K562 (cell line): ENCODE data around the gene SERPINA12. TPM values are rescaled to one million over a fixed set of nuclear protein-coding genes. Genes with fewer than 3 reads are reported as not detected.

Source experiments
- ATAC-seq: fragments of 200-7000 bp; cut with Tn5 transposase; 3 replicates; pipeline ENCODE4 v1.9.1; 2020; ENCODE audit warnings: moderate library complexity
- BruUV-seq: library from RNA; stranded (reverse); fragments of 400-500 nt; replicated peaks from 2 replicates; lab custom pipeline; 2021; lab: Mats Ljungman, UMichigan
- CTCF ChIA-PET: fragments of 300-600 bp; formaldehyde crosslinking; extraction: SDS; loops from one replicate; lab custom pipeline; 2021; ENCODE audit warnings: low intra/inter-chr PET ratio; lab: Yijun Ruan, JAX
- POLR2A ChIA-PET: fragments of 300-600, 350-650 bp; sonication (Branson Sonifier 250); formaldehyde crosslinking; extraction: SDS; loops from one replicate; lab custom pipeline; 2021; ENCODE audit warnings: antibody characterized with exemption, inconsistent platforms; lab: Yijun Ruan, JAX
- DNase-seq, 4 experiments: peaks; one replicate each; pipeline versions ENCODE4 v3.0.0 to v3.0.0-alpha.2; 2011 to 2018; ENCODE audit warnings: low spot score in 3 of 4, mixed read lengths in 3 of 4; ENCODE audit errors: extremely low read depth in 1 of 4
- FAIRE-seq: peaks from 2 replicates; lab custom pipeline; 2011; peaks lifted over from hg19 to GRCh38; lab: Jason Lieb, UNC
- H2AFZ ChIP-seq: 2 replicates; pipeline ENCODE4 v1.6.0; 2011; ENCODE audit warnings: low read depth, low read length, control low read depth, inconsistent platforms
- H3K27ac ChIP-seq: fragments of 200-600 bp; 3 replicates; pipeline ENCODE4 v1.8.0; 2011; ENCODE audit warnings: low read depth, mild to moderate bottlenecking, control low read depth, inconsistent platforms, low read length, moderate library complexity, mixed read lengths; ENCODE audit errors: extremely low read depth
- H3K27me3 ChIP-seq, 2 experiments: fragments of 300-600 bp in 1 of 2; 2 replicates in 1 of 2; 3 replicates in 1 of 2; pipeline versions ENCODE4 v1.6.0 to v1.8.0; 2011; ENCODE audit warnings: inconsistent platforms in 2 of 2, low read length in 2 of 2, mild to moderate bottlenecking in 1 of 2, mixed read lengths in 1 of 2, moderate library complexity in 1 of 2; ENCODE audit not compliant: control insufficient read depth in 2 of 2, insufficient read depth in 2 of 2
- H3K36me3 ChIP-seq: fragments of 300-600 bp; 3 replicates; pipeline ENCODE4 v1.8.0; 2011; ENCODE audit warnings: mild to moderate bottlenecking, low read length, inconsistent platforms; ENCODE audit not compliant: control insufficient read depth, insufficient read depth
- H3K4me1 ChIP-seq, 2 experiments: fragments of 200-600 bp in 1 of 2; replicated peaks in 1 of 2; 2 replicates in 1 of 2; 3 replicates in 1 of 2; pipeline versions ENCODE4 v1.5.1 to v1.8.0; 2011; ENCODE audit warnings: inconsistent platforms in 2 of 2, low read length in 2 of 2, mild to moderate bottlenecking in 1 of 2, mixed read lengths in 1 of 2, moderate library complexity in 1 of 2; ENCODE audit not compliant: control insufficient read depth in 2 of 2, insufficient read depth in 2 of 2
- H3K4me2 ChIP-seq: 2 replicates; pipeline ENCODE4 v1.6.1; 2011; ENCODE audit warnings: low read length, control low read depth, inconsistent platforms, mixed read lengths; ENCODE audit not compliant: insufficient read depth
- H3K4me3 ChIP-seq: fragments of 200-600 bp; sonication (generic), shearing (Covaris generic); 2 replicates; pipeline ENCODE4 v1.5.1; 2016; ENCODE audit warnings: control low read depth, inconsistent platforms
- H3K79me2 ChIP-seq: fragments of 200-600 bp; 3 replicates; pipeline ENCODE4 v1.8.0; 2011; ENCODE audit warnings: low read length, inconsistent platforms; ENCODE audit not compliant: control insufficient read depth, insufficient read depth
- H3K9ac ChIP-seq, 2 experiments: 2 replicates each; pipeline versions ENCODE4 v1.6.0 to v1.6.1; 2011; ENCODE audit warnings: low read depth in 2 of 2, low read length in 2 of 2, control low read depth in 1 of 2, inconsistent platforms in 1 of 2, mild to moderate bottlenecking in 1 of 2, mixed read lengths in 1 of 2; ENCODE audit not compliant: insufficient read depth in 1 of 2
- H3K9me1 ChIP-seq: one replicate; pipeline ENCODE4 v1.6.0; 2011; ENCODE audit warnings: inconsistent platforms, mild to moderate bottlenecking, low read length, moderate library complexity; ENCODE audit not compliant: control insufficient read depth, insufficient read depth
- H3K9me3 ChIP-seq: replicated peaks from 2 replicates; pipeline ENCODE4 v1.5.1; 2011; ENCODE audit warnings: low read depth, low read length, inconsistent platforms; ENCODE audit not compliant: control insufficient read depth, insufficient read depth
- H4K20me1 ChIP-seq: replicated peaks from 2 replicates; pipeline ENCODE4 v1.6.1; 2011; ENCODE audit warnings: low read length, inconsistent platforms, mixed read lengths; ENCODE audit not compliant: control insufficient read depth, insufficient read depth
- PHB2 ChIP-seq: fragments of 450-650 bp; IDR thresholded peaks from 2 replicates; pipeline ENCODE4 v1.6.1; 2017; ENCODE audit warnings: low read depth
- THRA ChIP-seq: fragments of 450-650 bp; IDR thresholded peaks from 2 replicates; pipeline ENCODE4 v1.6.1; 2017; ENCODE audit warnings: mild to moderate bottlenecking, moderate library complexity
- ZEB2 ChIP-seq: fragments of 450-650 bp; IDR thresholded peaks from 2 replicates; pipeline ENCODE4 v1.6.1; 2016
- ZFP91 ChIP-seq: sonication (generic); formaldehyde crosslinking; IDR thresholded peaks from 2 replicates; pipeline ENCODE4 v1.8.0; 2022; ENCODE audit warnings: mild to moderate bottlenecking, missing genetic modification reagents
- ZNF184 ChIP-seq: sonication (generic); formaldehyde crosslinking; IDR thresholded peaks from 2 replicates; pipeline ENCODE4 v1.5.0; 2020; ENCODE audit warnings: missing genetic modification reagents
- ZNF212 ChIP-seq: fragments of 450-650 bp; formaldehyde crosslinking; IDR thresholded peaks from 2 replicates; pipeline ENCODE4 v1.4.0; 2020; ENCODE audit warnings: mild to moderate bottlenecking
- ZNF263 ChIP-seq: sonication (generic); formaldehyde crosslinking; IDR thresholded peaks from 2 replicates; pipeline ENCODE4 v1.8.0; 2022; ENCODE audit warnings: mild to moderate bottlenecking, missing genetic modification reagents, borderline replicate concordance
- ZNF41 ChIP-seq: fragments of 250-450 bp; sonication (Bioruptor Pico); conservative IDR thresholded peaks from 2 replicates; pipeline ENCODE4 v1.4.0; 2020; ENCODE audit warnings: mild to moderate bottlenecking
- WGBS: fragments of 100-300 bp; shearing (Covaris generic); methylation state at CpG from one replicate; pipeline ENCODE4 v1.1.6; 2016; ENCODE audit warnings: low coverage, mixed read lengths; ENCODE audit not compliant: insufficient coverage; ENCODE audit errors: missing lambda C conversion rate; 5-methylcytosine and 5-hydroxymethylcytosine counted together
- in situ Hi-C: fragments of 300-500 bp; cut with MboI; formaldehyde crosslinking; loops from 4 replicates; pipeline ENCODE4 v1.15.0; 2018; ENCODE audit warnings: inconsistent platforms, mixed read lengths
- intact Hi-C: fragments of 100-400 bp; cut with micrococcal nuclease; formaldehyde crosslinking; loops from 2 replicates; pipeline ENCODE4 v1.14.2; 2022
- polyA plus RNA-seq, 8 experiments: library from polyadenylated mRNA; depleted of rRNA in 4 of 8; stranded (reverse) in 5 of 8; unstranded in 3 of 8; fragments of >200 nt; fragmentation: Nextera tagmentation in 2 of 8; fragmentation: Illumina TruSeq in 1 of 8; extraction: Ambion mirVana in 2 of 8; extraction: Trizol in 1 of 8; gene quantifications; 2 replicates each; pipeline versions ENCODE4 v1.2.1 to v1.2.3, GENCODE V29; 2011 to 2014; ENCODE audit warnings: inconsistent platforms in 1 of 8, missing spikeins in 1 of 8
- total RNA-seq, 7 experiments: library from RNA; depleted of rRNA in 6 of 7; stranded (reverse); fragments of >200 nt in 6 of 7; fragmentation: Illumina TruSeq in 2 of 7; extraction: Trizol in 2 of 7; gene quantifications; 2 replicates each; pipeline versions ENCODE4 v1.2.1 to v1.2.3, GENCODE V29; 2011 to 2021; ENCODE audit warnings: low replicate concordance in 1 of 7
- TF ChIP-seq, protein P1 (sequence below): fragments of 250-450 bp; sonication (Bioruptor Pico); IDR thresholded peaks from 2 replicates; pipeline ENCODE4 v1.4.0; 2020; ENCODE audit warnings: borderline replicate concordance

The SERPINA12 gene
- total and polyA plus RNA-seq, 9 of the 15 experiments (the other 6 are each of a cell fraction or from before 2014, with no cell fraction given): not detected

DNA sequence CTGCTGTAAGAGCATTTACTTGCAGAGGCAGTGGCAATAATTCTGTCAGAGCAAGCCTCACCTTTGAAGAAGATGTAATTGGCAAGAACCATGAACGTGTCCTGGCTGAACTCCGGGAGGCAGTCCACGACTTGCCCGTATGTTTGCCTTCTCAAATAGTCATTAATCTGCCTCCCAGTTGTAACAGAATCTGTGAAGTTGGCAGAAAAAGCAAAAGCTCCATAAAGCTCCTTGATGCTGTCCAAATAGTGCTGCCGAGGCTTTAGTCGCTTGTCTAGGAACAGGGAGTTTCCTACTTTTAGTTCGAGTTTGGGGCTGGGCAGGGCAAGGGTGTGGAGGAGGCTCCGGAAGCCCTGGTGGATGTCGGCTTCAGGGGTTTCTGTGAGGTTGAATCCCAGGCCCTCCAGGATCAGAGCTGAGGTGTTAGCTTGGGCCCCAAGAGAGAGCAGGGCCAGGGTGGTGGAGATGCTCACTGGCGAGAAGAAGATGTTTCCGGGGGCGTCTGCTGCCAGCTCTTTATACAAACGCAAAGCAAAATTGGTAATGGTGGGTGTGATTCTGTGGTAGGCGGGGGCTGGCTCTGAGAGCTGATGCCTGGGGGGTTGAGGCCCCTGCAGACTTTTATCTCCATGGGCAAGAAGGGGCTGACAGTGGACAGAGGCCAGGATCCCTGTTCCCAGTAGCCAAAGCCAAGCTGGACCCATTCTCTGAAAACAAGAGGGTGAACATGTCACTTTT, 61.0 kb downstream of the SERPINA12 start:
- Histone ChIP-seq H3K9ac (no peak overlapping the region), H3K27me3 (no peaks in the 10 kb centered on the region), H3K27ac (no peak overlapping the region), H3K79me2 (no peaks in the 10 kb centered on the region), H3K9me3 (no peaks in the 10 kb centered on the region), H3K4me1 (no peaks in the 10 kb centered on the region), H3K4me3 (no peak overlapping the region), H4K20me1 (no peaks in the 10 kb centered on the region), H3K36me3 (no peaks in the 10 kb centered on the region), H2AFZ (no peak overlapping the region), H3K4me2 (no peak overlapping the region), H3K9me1 (no peaks in the 10 kb centered on the region)
- FAIRE-seq (no peak), DNase-seq (no peak), ATAC-seq (no peak)
- TF ChIP-seq, protein P1, sequence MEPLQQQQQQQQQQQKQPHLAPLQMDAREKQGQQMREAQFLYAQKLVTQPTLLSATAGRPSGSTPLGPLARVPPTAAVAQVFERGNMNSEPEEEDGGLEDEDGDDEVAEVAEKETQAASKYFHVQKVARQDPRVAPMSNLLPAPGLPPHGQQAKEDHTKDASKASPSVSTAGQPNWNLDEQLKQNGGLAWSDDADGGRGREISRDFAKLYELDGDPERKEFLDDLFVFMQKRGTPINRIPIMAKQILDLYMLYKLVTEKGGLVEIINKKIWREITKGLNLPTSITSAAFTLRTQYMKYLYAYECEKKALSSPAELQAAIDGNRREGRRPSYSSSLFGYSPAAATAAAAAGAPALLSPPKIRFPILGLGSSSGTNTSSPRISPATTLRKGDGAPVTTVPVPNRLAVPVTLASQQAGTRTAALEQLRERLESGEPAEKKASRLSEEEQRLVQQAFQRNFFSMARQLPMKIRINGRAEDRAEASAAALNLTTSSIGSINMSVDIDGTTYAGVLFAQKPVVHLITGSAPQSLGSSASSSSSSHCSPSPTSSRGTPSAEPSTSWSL (CRISPR knock-in tag): no peak
- TF ChIP-seq ZNF41 (CRISPR knock-in tag) (no peak), ZNF263 (CRISPR knock-in tag) (no peak), PHB2 (no peak), ZNF212 (CRISPR knock-in tag) (no peak), ZEB2 (no peak), THRA (no peak), ZNF184 (CRISPR knock-in tag) (no peak), ZFP91 (CRISPR knock-in tag) (no peak)
- in situ Hi-C loops (no loop called here), intact Hi-C loops (no loop called here)
- 0% methylated on average over 14 of the region's 14 CpGs for WGBS
- ChIA-PET CTCF (no interaction called here), POLR2A (no interaction called here)
- BruUV-seq: no TSS peak
